ENCODE data around the gene OR6J1. TPM values are rescaled to one million over a fixed set of nuclear protein-coding genes. Genes with fewer than 3 reads are reported as not detected.

The OR6J1 gene
- total RNA-seq, 1 experiment from 2014 or later, result 0.18 TPM

GRCh38 chr14:22600027-22600426, 44.1 kb downstream of the OR6J1 start:
- ChIA-PET POLR2A (no interaction called here), CTCF (interaction anchor here (1.6 to 3.1 kb wide), 2 partner anchors 10 to 13 kb away, joined by 8 to 21 read pairs; partner anchors contain the start of gene DAD1)
- Histone ChIP-seq H3K36me3 (ENCODE audit: control insufficient read depth, insufficient read depth, low read length) (peaks cover 6% of the 10 kb centered on the region), H3K4me3 (ENCODE audit: low read depth, low read length) (no peak overlapping the region), H3K27me3 (replicated peaks; ENCODE audit: control insufficient read depth, insufficient read depth, low read length) (no peaks in the 10 kb centered on the region), H3K4me1 (peaks cover 72% of the 10 kb centered on the region), H3K9me3 (no peaks in the 10 kb centered on the region)
- no TSS peak for BruUV-seq (replicated peaks)
- Mint-ChIP-seq H3K4me1 (ENCODE audit: low read depth, unreplicated experiment) (peaks cover 20% of the 10 kb centered on the region), H3K27me3 (ENCODE audit: insufficient read depth, unreplicated experiment) (no peaks in the 10 kb centered on the region), H3K4me3 (ENCODE audit: unreplicated experiment) (peak overlapping the region; percentile 97), H3K27ac (ENCODE audit: unreplicated experiment) (peak overlapping the region; percentile 94), H3K9me3 (ENCODE audit: unreplicated experiment) (peaks cover 6% of the 10 kb centered on the region), H3K36me3 (ENCODE audit: insufficient read depth, unreplicated experiment) (peaks cover 31% of the 10 kb centered on the region)
- TF ChIP-seq CTCF (IDR thresholded peaks at IDR 0.05; ENCODE audit: insufficient read depth in 1 of 2, low read depth in 1 of 2, low read length in 1 of 2, severe bottlenecking in 1 of 2, unreplicated experiment in 1 of 2), result no peak
- no peak for DNase-seq
- intact Hi-C loops (cut with micrococcal nuclease; ENCODE audit: unreplicated experiment), result no loop called here

GRCh38 chr14:22599349-22599748, 44.8 kb downstream of the OR6J1 start:
- Mint-ChIP-seq H3K36me3 (ENCODE audit: insufficient read depth, unreplicated experiment) (peaks cover 24% of the 10 kb centered on the region), H3K27me3 (ENCODE audit: insufficient read depth, unreplicated experiment) (no peaks in the 10 kb centered on the region), H3K4me3 (ENCODE audit: unreplicated experiment) (peak overlapping the region; percentile 97), H3K27ac (ENCODE audit: unreplicated experiment) (peak overlapping the region; percentile 94), H3K9me3 (ENCODE audit: unreplicated experiment) (peaks cover 6% of the 10 kb centered on the region), H3K4me1 (ENCODE audit: low read depth, unreplicated experiment) (peaks cover 19% of the 10 kb centered on the region)
- Histone ChIP-seq H3K27me3 (replicated peaks; ENCODE audit: control insufficient read depth, insufficient read depth, low read length) (no peaks in the 10 kb centered on the region), H3K4me3 (ENCODE audit: low read depth, low read length) (peak overlapping the region; percentile 84), H3K36me3 (ENCODE audit: control insufficient read depth, insufficient read depth, low read length) (peaks cover 6% of the 10 kb centered on the region), H3K4me1 (peaks cover 66% of the 10 kb centered on the region), H3K9me3 (no peaks in the 10 kb centered on the region)
- no TSS peak for BruUV-seq (replicated peaks)
- DNase-seq, result no peak
- CTCF ChIA-PET, result interaction anchor here (1.0 to 3.1 kb wide), 6 partner anchors 8 to 54 kb away, joined by 6 to 21 read pairs (median 8); partner anchors contain the start of genes DAD1 and OR6J1
- TF ChIP-seq CTCF (IDR thresholded peaks at IDR 0.05; ENCODE audit: insufficient read depth in 1 of 2, low read depth in 1 of 2, low read length in 1 of 2, severe bottlenecking in 1 of 2, unreplicated experiment in 1 of 2), result no peak
- POLR2A ChIA-PET, result interaction anchor here (0.7 to 2.8 kb wide), 5 partner anchors 8 to 54 kb away, joined by 4 to 46 read pairs (median 5); partner anchors contain the start of gene DAD1
- intact Hi-C loops (cut with micrococcal nuclease; ENCODE audit: unreplicated experiment), result loop anchor here (2.0 kb wide), 3 partner anchors 15 to 53 kb away; no protein-coding TSS in a partner anchor

- intact Hi-C loops (cut with micrococcal nuclease; ENCODE audit: unreplicated experiment), result loop anchor here (1.0 to 2.0 kb wide), 5 partner anchors 10 to 54 kb away; partner anchors contain the start of genes DAD1 and OR6J1
- H3K9me3 Mint-ChIP-seq (ENCODE audit: unreplicated experiment), result peaks cover 6% of the 10 kb centered on the region
- BruUV-seq (replicated peaks), result no TSS peak
Observed at GRCh38 chr14:22598896-22599244, 45.3 kb downstream of the OR6J1 start.

More at GRCh38 chr14:22598896-22599244, 45.3 kb downstream of the OR6J1 start:
- DNase-seq, result peak; percentile 47 to 61
- Histone ChIP-seq H3K9me3 (no peaks in the 10 kb centered on the region), H3K4me1 (peaks cover 61% of the 10 kb centered on the region), H3K27me3 (replicated peaks; ENCODE audit: control insufficient read depth, insufficient read depth, low read length) (no peaks in the 10 kb centered on the region), H3K4me3 (ENCODE audit: low read depth, low read length) (peak overlapping the region; percentile 84), H3K36me3 (ENCODE audit: control insufficient read depth, insufficient read depth, low read length) (peaks cover 6% of the 10 kb centered on the region)
- Mint-ChIP-seq H3K27ac (ENCODE audit: unreplicated experiment) (peak overlapping the region; percentile 94), H3K4me3 (ENCODE audit: unreplicated experiment) (peak overlapping the region; percentile 97), H3K4me1 (ENCODE audit: low read depth, unreplicated experiment) (peaks cover 19% of the 10 kb centered on the region), H3K27me3 (ENCODE audit: insufficient read depth, unreplicated experiment) (no peaks in the 10 kb centered on the region), H3K36me3 (ENCODE audit: insufficient read depth, unreplicated experiment) (peaks cover 19% of the 10 kb centered on the region)
- CTCF ChIA-PET, result interaction anchor here (0.5 to 3.1 kb wide), 8 partner anchors 8 to 1767 kb away, joined by 3 to 21 read pairs (median 8); partner anchors contain the start of genes DAD1 and OR6J1
- peak; percentile 33 to 49 for TF ChIP-seq CTCF (IDR thresholded peaks at IDR 0.05; ENCODE audit: insufficient read depth in 1 of 2, low read depth in 1 of 2, low read length in 1 of 2, severe bottlenecking in 1 of 2, unreplicated experiment in 1 of 2)
- POLR2A ChIA-PET, result interaction anchor here (0.7 to 2.8 kb wide), 5 partner anchors 9 to 54 kb away, joined by 4 to 46 read pairs (median 5); partner anchors contain the start of gene DAD1

All from Caco-2 (cell line).